DND-41 (cell line): ENCODE results near the gene CYTH3.

Source experiments
- CTCF ChIP-seq: IDR thresholded peaks from 2 replicates; pipeline ENCODE4 v1.5.1; 2012; ENCODE audit warnings: borderline replicate concordance, low read length, moderate library complexity, mild to moderate bottlenecking; ENCODE audit not compliant: poor library complexity, severe bottlenecking; ENCODE audit errors: extremely low read depth
- EZH2 ChIP-seq: IDR thresholded peaks from 3 replicates; pipeline ENCODE4 v1.6.1; 2012; ENCODE audit warnings: borderline replicate concordance, low read depth, mild to moderate bottlenecking, moderate library complexity, low read length, inconsistent platforms; ENCODE audit not compliant: severe bottlenecking

GRCh38 chr7:6169805-6170520 is 102.5 kb downstream of the CYTH3 start:
- TF ChIP-seq CTCF (no peak), EZH2 (no peak)
